GM23338 (cell line): Measurements from ENCODE around the gene DPT. TPM values are rescaled to one million over a fixed set of nuclear protein-coding genes. Genes with fewer than 3 reads are reported as not detected.

Experiments
- ATAC-seq: fragments of 200-7000 bp; cut with Tn5 transposase; 3 replicates; pipeline ENCODE4 v1.9.1; 2020
- DNase-seq: peaks from one replicate; pipeline ENCODE4 v3.0.0-alpha.2; 2015; ENCODE audit warnings: low spot score
- H2AFZ ChIP-seq: fragments of 200-600 bp; sonication (generic); 2 replicates; pipeline ENCODE4 v1.8.0; 2016; ENCODE audit warnings: antibody characterized with exemption, mild to moderate bottlenecking, moderate library complexity
- H3F3A ChIP-seq: fragments of 200-600 bp; sonication (generic); replicated peaks from 2 replicates; pipeline ENCODE4 v1.8.0; 2017; ENCODE audit warnings: antibody characterized with exemption, mixed run types, low read depth
- H3K27ac ChIP-seq: fragments of 200-600 bp; sonication (generic); 2 replicates; pipeline ENCODE4 v1.6.1; 2016; ENCODE audit warnings: low read depth
- H3K27me3 ChIP-seq: fragments of 200-600 bp; sonication (generic); 2 replicates; pipeline ENCODE4 v1.8.0; 2016; ENCODE audit warnings: mild to moderate bottlenecking, mixed run types, moderate library complexity; ENCODE audit not compliant: insufficient read depth
- H3K36me3 ChIP-seq: fragments of 200-600 bp; sonication (generic); 2 replicates; pipeline ENCODE4 v1.8.0; 2016; ENCODE audit warnings: mild to moderate bottlenecking; ENCODE audit not compliant: insufficient read depth
- H3K4me1 ChIP-seq: fragments of 200-600 bp; sonication (generic); 2 replicates; pipeline ENCODE4 v1.8.0; 2016; ENCODE audit warnings: mild to moderate bottlenecking, moderate library complexity; ENCODE audit not compliant: insufficient read depth
- H3K4me2 ChIP-seq: fragments of 200-600 bp; sonication (generic); 2 replicates; pipeline ENCODE4 v1.7.1; 2017; ENCODE audit warnings: mixed run types
- H3K4me3 ChIP-seq: fragments of 200-600 bp; sonication (generic); 2 replicates; pipeline ENCODE4 v1.6.1; 2016; ENCODE audit warnings: mixed run types
- H3K79me2 ChIP-seq: fragments of 200-600 bp; sonication (generic); replicated peaks from 2 replicates; pipeline ENCODE4 v1.8.0; 2017; ENCODE audit warnings: mild to moderate bottlenecking; ENCODE audit not compliant: insufficient read depth
- H3K9me2 ChIP-seq: fragments of 200-600 bp; sonication (generic); 2 replicates; pipeline ENCODE4 v1.8.0; 2017; ENCODE audit not compliant: insufficient read depth
- H4K20me1 ChIP-seq: fragments of 200-600 bp; sonication (generic); replicated peaks from 2 replicates; pipeline ENCODE4 v1.8.0; 2017; ENCODE audit warnings: mild to moderate bottlenecking; ENCODE audit not compliant: insufficient read depth
- H3K27ac Mint-ChIP-seq: 2 replicates; pipeline ENCODE4 v1.8.0; 2020; ENCODE audit warnings: inconsistent platforms, mild to moderate bottlenecking, moderate library complexity, mixed read lengths
- H3K27me3 Mint-ChIP-seq: 3 replicates; pipeline ENCODE4 v1.8.0; 2022; ENCODE audit warnings: low read depth, mild to moderate bottlenecking, moderate library complexity, mixed read lengths, inconsistent platforms; ENCODE audit not compliant: insufficient read depth, poor library complexity
- H3K36me3 Mint-ChIP-seq: 3 replicates; pipeline ENCODE4 v1.8.0; 2021; ENCODE audit warnings: low read depth, mild to moderate bottlenecking, inconsistent platforms, moderate library complexity, mixed read lengths
- H3K4me1 Mint-ChIP-seq: 3 replicates; pipeline ENCODE4 v1.8.0; 2020; ENCODE audit warnings: mild to moderate bottlenecking, inconsistent platforms, mixed read lengths
- H3K4me3 Mint-ChIP-seq: 3 replicates; pipeline ENCODE4 v1.8.0; 2021; ENCODE audit warnings: moderate library complexity, mild to moderate bottlenecking, inconsistent platforms, mixed read lengths
- H3K9me3 Mint-ChIP-seq: 3 replicates; pipeline ENCODE4 v1.8.0; 2020; ENCODE audit warnings: moderate library complexity, mild to moderate bottlenecking, inconsistent platforms, mixed read lengths
- CREB1 ChIP-seq: fragments of 250-450 bp; sonication (Bioruptor Pico); IDR thresholded peaks from 2 replicates; pipeline ENCODE4 v1.5.0; 2020; ENCODE audit warnings: low read depth, mild to moderate bottlenecking, moderate library complexity
- CTCF ChIP-seq, 2 experiments: fragments of 200-600 bp in 1 of 2; sonication (generic) in 1 of 2; conservative IDR thresholded peaks; 2 replicates each; pipeline versions ENCODE4 v1.5.1 to v1.6.1; 2016 to 2017; ENCODE audit warnings: antibody characterized with exemption in 2 of 2, low read depth in 2 of 2, mild to moderate bottlenecking in 2 of 2, moderate library complexity in 1 of 2
- EZH2 ChIP-seq: fragments of 200-600 bp; sonication (generic); IDR thresholded peaks from one replicate; pipeline ENCODE4 v1.8.0; 2017; ENCODE audit warnings: antibody characterized with exemption, mild to moderate bottlenecking, low read depth; ENCODE audit not compliant: unreplicated experiment
- EZH2phosphoT487 ChIP-seq: fragments of 200-600 bp; sonication (generic); IDR thresholded peaks from one replicate; pipeline ENCODE4 v1.8.1; 2018; ENCODE audit warnings: antibody characterized with exemption; ENCODE audit not compliant: unreplicated experiment
- JUNB ChIP-seq: IDR thresholded peaks from one replicate; pipeline ENCODE4 v1.6.1; 2016; ENCODE audit warnings: antibody characterized with exemption; ENCODE audit not compliant: unreplicated experiment
- NANOG ChIP-seq: IDR thresholded peaks from 2 replicates; pipeline ENCODE4 v1.6.1; 2016; ENCODE audit warnings: antibody characterized with exemption, borderline replicate concordance
- POLR2AphosphoS5 ChIP-seq: IDR thresholded peaks from 2 replicates; pipeline ENCODE4 v1.6.1; 2016; ENCODE audit warnings: antibody characterized with exemption, low read depth
- STAT1 ChIP-seq: IDR thresholded peaks from one replicate; pipeline ENCODE4 v1.6.1; 2016; ENCODE audit warnings: antibody characterized with exemption; ENCODE audit not compliant: unreplicated experiment
- ZNF114 ChIP-seq: fragments of 250-450 bp; sonication (Bioruptor Pico); IDR thresholded peaks from 2 replicates; pipeline ENCODE4 v1.5.0; 2020; ENCODE audit warnings: mild to moderate bottlenecking, moderate library complexity
- polyA plus RNA-seq: library from polyadenylated mRNA; unstranded; fragments of >200 nt; fragmentation: Nextera tagmentation; extraction: Ambion mirVana; gene quantifications from 2 replicates; pipeline ENCODE4 v1.2.1, GENCODE V29; 2016
- total RNA-seq: library from RNA; depleted of rRNA; stranded (reverse); fragments of >200 nt; shearing (Covaris generic); gene quantifications from 2 replicates; pipeline ENCODE4 v1.2.3, GENCODE V29; 2014
- TF ChIP-seq, protein P1 (sequence below): IDR thresholded peaks from one replicate; pipeline ENCODE4 v1.6.1; 2018; ENCODE audit warnings: antibody characterized with exemption; ENCODE audit not compliant: unreplicated experiment
- TF ChIP-seq, protein P2 (sequence below): fragments of 250-450 bp; sonication (Bioruptor Pico); IDR thresholded peaks from 2 replicates; pipeline ENCODE4 v1.5.0; 2020; ENCODE audit warnings: mild to moderate bottlenecking, moderate library complexity
- TF ChIP-seq, protein P3 (sequence below): IDR thresholded peaks from 2 replicates; pipeline ENCODE4 v1.6.1; 2016; ENCODE audit warnings: antibody characterized with exemption

The DPT gene
- total and polyA plus RNA-seq, 2 experiments from 2014 or later: not detected

DNA sequence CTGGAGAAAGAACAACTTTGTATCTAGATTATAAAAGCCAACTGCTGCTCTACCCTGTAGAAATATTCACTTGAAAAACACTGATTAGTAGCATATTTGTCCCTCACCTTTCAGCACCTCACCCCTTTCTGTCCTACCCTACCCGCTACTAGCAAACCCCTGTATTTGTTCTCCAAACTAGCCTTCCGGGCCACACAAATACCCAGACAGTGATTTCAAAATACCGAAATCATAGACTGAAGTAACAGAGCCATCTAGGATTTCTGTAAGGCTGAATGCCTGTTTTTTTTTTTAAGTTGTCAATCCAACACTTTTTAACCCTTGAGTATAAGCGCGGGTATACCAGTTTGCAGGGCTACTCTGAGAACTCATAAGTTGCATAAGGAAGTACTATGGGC, 398 bp upstream of the DPT start:
- Mint-ChIP-seq H3K4me1 (no peaks in the 10 kb centered on the region), H3K27ac (no peak overlapping the region), H3K27me3 (peaks cover 4% of the 10 kb centered on the region), H3K36me3 (no peaks in the 10 kb centered on the region), H3K4me3 (no peak overlapping the region), H3K9me3 (no peaks in the 10 kb centered on the region)
- no peak overlapping the region for H3K4me2 ChIP-seq
- no peaks in the 10 kb centered on the region for H3K27me3 ChIP-seq
- H3K9me2 ChIP-seq: no peaks in the 10 kb centered on the region
- H3K79me2 ChIP-seq: no peaks in the 10 kb centered on the region
- H4K20me1 ChIP-seq: no peaks in the 10 kb centered on the region
- TF ChIP-seq, protein P1, sequence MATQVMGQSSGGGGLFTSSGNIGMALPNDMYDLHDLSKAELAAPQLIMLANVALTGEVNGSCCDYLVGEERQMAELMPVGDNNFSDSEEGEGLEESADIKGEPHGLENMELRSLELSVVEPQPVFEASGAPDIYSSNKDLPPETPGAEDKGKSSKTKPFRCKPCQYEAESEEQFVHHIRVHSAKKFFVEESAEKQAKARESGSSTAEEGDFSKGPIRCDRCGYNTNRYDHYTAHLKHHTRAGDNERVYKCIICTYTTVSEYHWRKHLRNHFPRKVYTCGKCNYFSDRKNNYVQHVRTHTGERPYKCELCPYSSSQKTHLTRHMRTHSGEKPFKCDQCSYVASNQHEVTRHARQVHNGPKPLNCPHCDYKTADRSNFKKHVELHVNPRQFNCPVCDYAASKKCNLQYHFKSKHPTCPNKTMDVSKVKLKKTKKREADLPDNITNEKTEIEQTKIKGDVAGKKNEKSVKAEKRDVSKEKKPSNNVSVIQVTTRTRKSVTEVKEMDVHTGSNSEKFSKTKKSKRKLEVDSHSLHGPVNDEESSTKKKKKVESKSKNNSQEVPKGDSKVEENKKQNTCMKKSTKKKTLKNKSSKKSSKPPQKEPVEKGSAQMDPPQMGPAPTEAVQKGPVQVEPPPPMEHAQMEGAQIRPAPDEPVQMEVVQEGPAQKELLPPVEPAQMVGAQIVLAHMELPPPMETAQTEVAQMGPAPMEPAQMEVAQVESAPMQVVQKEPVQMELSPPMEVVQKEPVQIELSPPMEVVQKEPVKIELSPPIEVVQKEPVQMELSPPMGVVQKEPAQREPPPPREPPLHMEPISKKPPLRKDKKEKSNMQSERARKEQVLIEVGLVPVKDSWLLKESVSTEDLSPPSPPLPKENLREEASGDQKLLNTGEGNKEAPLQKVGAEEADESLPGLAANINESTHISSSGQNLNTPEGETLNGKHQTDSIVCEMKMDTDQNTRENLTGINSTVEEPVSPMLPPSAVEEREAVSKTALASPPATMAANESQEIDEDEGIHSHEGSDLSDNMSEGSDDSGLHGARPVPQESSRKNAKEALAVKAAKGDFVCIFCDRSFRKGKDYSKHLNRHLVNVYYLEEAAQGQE: no peak
- TF ChIP-seq ZNF114 (CRISPR knock-in tag): no peak
- no peak for TF ChIP-seq EZH2phosphoT487
- TF ChIP-seq, protein P2, sequence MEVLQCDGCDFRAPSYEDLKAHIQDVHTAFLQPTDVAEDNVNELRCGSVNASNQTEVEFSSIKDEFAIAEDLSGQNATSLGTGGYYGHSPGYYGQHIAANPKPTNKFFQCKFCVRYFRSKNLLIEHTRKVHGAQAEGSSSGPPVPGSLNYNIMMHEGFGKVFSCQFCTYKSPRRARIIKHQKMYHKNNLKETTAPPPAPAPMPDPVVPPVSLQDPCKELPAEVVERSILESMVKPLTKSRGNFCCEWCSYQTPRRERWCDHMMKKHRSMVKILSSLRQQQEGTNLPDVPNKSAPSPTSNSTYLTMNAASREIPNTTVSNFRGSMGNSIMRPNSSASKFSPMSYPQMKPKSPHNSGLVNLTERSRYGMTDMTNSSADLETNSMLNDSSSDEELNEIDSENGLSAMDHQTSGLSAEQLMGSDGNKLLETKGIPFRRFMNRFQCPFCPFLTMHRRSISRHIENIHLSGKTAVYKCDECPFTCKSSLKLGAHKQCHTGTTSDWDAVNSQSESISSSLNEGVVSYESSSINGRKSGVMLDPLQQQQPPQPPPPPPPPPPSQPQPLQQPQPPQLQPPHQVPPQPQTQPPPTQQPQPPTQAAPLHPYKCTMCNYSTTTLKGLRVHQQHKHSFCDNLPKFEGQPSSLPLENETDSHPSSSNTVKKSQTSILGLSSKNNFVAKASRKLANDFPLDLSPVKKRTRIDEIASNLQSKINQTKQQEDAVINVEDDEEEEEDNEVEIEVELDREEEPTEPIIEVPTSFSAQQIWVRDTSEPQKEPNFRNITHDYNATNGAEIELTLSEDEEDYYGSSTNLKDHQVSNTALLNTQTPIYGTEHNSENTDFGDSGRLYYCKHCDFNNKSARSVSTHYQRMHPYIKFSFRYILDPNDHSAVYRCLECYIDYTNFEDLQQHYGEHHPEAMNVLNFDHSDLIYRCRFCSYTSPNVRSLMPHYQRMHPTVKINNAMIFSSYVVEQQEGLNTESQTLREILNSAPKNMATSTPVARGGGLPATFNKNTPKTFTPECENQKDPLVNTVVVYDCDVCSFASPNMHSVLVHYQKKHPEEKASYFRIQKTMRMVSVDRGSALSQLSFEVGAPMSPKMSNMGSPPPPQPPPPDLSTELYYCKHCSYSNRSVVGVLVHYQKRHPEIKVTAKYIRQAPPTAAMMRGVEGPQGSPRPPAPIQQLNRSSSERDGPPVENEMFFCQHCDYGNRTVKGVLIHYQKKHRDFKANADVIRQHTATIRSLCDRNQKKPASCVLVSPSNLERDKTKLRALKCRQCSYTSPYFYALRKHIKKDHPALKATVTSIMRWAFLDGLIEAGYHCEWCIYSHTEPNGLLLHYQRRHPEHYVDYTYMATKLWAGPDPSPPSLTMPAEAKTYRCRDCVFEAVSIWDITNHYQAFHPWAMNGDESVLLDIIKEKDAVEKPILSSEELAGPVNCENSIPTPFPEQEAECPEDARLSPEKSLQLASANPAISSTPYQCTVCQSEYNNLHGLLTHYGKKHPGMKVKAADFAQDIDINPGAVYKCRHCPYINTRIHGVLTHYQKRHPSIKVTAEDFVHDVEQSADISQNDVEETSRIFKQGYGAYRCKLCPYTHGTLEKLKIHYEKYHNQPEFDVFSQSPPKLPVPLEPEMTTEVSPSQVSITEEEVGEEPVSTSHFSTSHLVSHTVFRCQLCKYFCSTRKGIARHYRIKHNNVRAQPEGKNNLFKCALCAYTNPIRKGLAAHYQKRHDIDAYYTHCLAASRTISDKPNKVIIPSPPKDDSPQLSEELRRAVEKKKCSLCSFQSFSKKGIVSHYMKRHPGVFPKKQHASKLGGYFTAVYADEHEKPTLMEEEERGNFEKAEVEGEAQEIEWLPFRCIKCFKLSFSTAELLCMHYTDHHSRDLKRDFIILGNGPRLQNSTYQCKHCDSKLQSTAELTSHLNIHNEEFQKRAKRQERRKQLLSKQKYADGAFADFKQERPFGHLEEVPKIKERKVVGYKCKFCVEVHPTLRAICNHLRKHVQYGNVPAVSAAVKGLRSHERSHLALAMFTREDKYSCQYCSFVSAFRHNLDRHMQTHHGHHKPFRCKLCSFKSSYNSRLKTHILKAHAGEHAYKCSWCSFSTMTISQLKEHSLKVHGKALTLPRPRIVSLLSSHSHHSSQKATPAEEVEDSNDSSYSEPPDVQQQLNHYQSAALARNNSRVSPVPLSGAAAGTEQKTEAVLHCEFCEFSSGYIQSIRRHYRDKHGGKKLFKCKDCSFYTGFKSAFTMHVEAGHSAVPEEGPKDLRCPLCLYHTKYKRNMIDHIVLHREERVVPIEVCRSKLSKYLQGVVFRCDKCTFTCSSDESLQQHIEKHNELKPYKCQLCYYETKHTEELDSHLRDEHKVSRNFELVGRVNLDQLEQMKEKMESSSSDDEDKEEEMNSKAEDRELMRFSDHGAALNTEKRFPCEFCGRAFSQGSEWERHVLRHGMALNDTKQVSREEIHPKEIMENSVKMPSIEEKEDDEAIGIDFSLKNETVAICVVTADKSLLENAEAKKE (CRISPR knock-in tag): no peak
- TF ChIP-seq JUNB: no peak
- no peak for TF ChIP-seq NANOG
- TF ChIP-seq POLR2AphosphoS5: no peak
- TF ChIP-seq, protein P3, sequence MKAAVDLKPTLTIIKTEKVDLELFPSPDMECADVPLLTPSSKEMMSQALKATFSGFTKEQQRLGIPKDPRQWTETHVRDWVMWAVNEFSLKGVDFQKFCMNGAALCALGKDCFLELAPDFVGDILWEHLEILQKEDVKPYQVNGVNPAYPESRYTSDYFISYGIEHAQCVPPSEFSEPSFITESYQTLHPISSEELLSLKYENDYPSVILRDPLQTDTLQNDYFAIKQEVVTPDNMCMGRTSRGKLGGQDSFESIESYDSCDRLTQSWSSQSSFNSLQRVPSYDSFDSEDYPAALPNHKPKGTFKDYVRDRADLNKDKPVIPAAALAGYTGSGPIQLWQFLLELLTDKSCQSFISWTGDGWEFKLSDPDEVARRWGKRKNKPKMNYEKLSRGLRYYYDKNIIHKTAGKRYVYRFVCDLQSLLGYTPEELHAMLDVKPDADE: no peak
- no peak for TF ChIP-seq CREB1
- TF ChIP-seq STAT1: no peak
- TF ChIP-seq CTCF (conservative IDR thresholded peaks at IDR 0.05; ENCODE audit: low read depth in 2 of 2): no peak
- no peak for TF ChIP-seq EZH2
- no peaks in the 10 kb centered on the region for H3K4me1 ChIP-seq
- no peak overlapping the region for H2AFZ ChIP-seq
- no peaks in the 10 kb centered on the region for H3K36me3 ChIP-seq
- no peaks in the 10 kb centered on the region for H3F3A ChIP-seq
- ATAC-seq (no peak), DNase-seq (no peak)
- H3K27ac ChIP-seq: no peak overlapping the region
- no peak overlapping the region for H3K4me3 ChIP-seq
